ENCODE measurements around the gene POU6F1. TPM values are rescaled to one million over a fixed set of nuclear protein-coding genes. Genes with fewer than 3 reads are reported as not detected.

The POU6F1 gene
- total and polyA plus RNA-seq, 10 of the 15 experiments (the other 5 are each of a cell fraction or from before 2014, with no cell fraction given): 0.26 to 4.2 (median 1.2) TPM

DNA sequence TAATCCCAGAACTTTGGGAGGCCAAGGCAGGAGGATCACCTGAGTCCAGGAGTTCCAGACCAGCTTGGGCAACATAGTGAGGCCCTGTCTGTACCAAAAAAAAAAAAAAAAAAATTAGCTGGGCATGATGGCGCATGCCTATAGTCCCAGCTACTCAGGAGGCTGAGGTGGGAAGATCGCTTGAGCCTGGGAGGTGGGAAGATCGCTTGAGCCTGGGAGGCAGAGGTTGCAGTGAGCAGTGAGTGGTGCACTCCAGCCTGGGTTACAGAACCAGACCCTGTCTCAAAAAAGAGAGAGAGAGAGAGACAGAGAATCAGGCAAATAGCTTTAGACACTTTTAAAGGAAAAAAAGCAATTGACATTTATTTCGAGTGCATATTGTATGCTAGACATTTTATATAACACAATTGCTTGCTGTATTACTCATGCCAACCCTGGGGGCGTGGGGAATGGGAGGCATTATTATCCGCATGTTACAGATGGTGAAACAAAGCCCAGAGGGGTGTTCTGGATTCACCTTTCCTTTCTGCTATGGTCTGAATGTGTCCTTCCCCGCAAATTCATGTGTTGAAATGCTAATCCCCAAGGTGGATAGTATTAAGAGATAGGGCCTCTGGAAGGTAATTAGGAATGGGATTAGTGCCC is 9.7 kb downstream of the POU6F1 start:
- DNase-seq (ENCODE audit: low read depth, low spot score): no peak
- RAD21 ChIA-PET (ENCODE audit: unreplicated experiment): no interaction called here
- Histone ChIP-seq H3K36me3 (ENCODE audit: control insufficient read depth in 2 of 2, insufficient read depth in 2 of 2, low read length in 1 of 2) (no peaks in the 10 kb centered on the region), H3K9me3 (replicated peaks; ENCODE audit: control insufficient read depth, insufficient read depth, low read length) (no peaks in the 10 kb centered on the region), H3K4me3 (no peak overlapping the region), H4K20me1 (ENCODE audit: control insufficient read depth, insufficient read depth) (no peaks in the 10 kb centered on the region), H2AFZ (ENCODE audit: control insufficient read depth, low read depth, low read length) (no peak overlapping the region), H3K4me2 (ENCODE audit: control insufficient read depth, insufficient read depth) (no peak overlapping the region), H3K27me3 (replicated peaks in 1 of 2; ENCODE audit: control insufficient read depth in 2 of 2, insufficient read depth in 2 of 2, low read length in 1 of 2) (no peaks in the 10 kb centered on the region), H3K9ac (ENCODE audit: control insufficient read depth, insufficient read depth, low read length) (no peak overlapping the region), H3K4me1 (ENCODE audit: control insufficient read depth, insufficient read depth, low read length) (no peaks in the 10 kb centered on the region; the same call in 1 of the 2 replicates), H3K27ac (ENCODE audit: control insufficient read depth, insufficient read depth) (no peak overlapping the region), H3K79me2 (ENCODE audit: control insufficient read depth, insufficient read depth, low read length) (no peaks in the 10 kb centered on the region)
- ATAC-seq: no peak
- SMC1A ChIA-PET (ENCODE audit: uncharacterized antibody, unreplicated experiment): no interaction called here
- TF ChIP-seq EP300 (IDR thresholded peaks at IDR 0.05; ENCODE audit: borderline replicate concordance in 1 of 2, control insufficient read depth in 1 of 2, low read depth in 2 of 2, low read length in 2 of 2): no peak
- no peak for TF ChIP-seq IRF3 (IDR thresholded peaks at IDR 0.05)
- no peak for TF ChIP-seq ZNF207 (IDR thresholded peaks at IDR 0.05; ENCODE audit: borderline replicate concordance)
- TF ChIP-seq, protein P1, sequence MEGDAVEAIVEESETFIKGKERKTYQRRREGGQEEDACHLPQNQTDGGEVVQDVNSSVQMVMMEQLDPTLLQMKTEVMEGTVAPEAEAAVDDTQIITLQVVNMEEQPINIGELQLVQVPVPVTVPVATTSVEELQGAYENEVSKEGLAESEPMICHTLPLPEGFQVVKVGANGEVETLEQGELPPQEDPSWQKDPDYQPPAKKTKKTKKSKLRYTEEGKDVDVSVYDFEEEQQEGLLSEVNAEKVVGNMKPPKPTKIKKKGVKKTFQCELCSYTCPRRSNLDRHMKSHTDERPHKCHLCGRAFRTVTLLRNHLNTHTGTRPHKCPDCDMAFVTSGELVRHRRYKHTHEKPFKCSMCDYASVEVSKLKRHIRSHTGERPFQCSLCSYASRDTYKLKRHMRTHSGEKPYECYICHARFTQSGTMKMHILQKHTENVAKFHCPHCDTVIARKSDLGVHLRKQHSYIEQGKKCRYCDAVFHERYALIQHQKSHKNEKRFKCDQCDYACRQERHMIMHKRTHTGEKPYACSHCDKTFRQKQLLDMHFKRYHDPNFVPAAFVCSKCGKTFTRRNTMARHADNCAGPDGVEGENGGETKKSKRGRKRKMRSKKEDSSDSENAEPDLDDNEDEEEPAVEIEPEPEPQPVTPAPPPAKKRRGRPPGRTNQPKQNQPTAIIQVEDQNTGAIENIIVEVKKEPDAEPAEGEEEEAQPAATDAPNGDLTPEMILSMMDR (IDR thresholded peaks at IDR 0.05 in 2 of 3, conservative IDR thresholded peaks at IDR 0.05 in 1 of 3; ENCODE audit: control insufficient read depth in 2 of 3, extremely low read depth in 1 of 3, insufficient read depth in 1 of 3, low read depth in 3 of 3, low read length in 3 of 3): no peak
- TF ChIP-seq NRF1 (conservative IDR thresholded peaks at IDR 0.05; ENCODE audit: low read depth, low read length): no peak
- no peak for TF ChIP-seq CHD1 (IDR thresholded peaks at IDR 0.05; ENCODE audit: low read depth, low read length)
- no peak for TF ChIP-seq CREB1 (IDR thresholded peaks at IDR 0.05; ENCODE audit: low read depth)
- no peak for TF ChIP-seq PBX3 (IDR thresholded peaks at IDR 0.05; ENCODE audit: insufficient replicate concordance, low read depth, low read length)
- TF ChIP-seq BACH1 (IDR thresholded peaks at IDR 0.05; ENCODE audit: borderline replicate concordance): no peak
- no peak for TF ChIP-seq RFX5 (IDR thresholded peaks at IDR 0.05; ENCODE audit: low read depth, low read length)
- no peak for TF ChIP-seq BCL11A (IDR thresholded peaks at IDR 0.05; ENCODE audit: low read depth, low read length)
- no peak for TF ChIP-seq CBFB (IDR thresholded peaks at IDR 0.05; ENCODE audit: low read depth)
- CTCF ChIA-PET: no interaction called here
- intact Hi-C loops (cut with micrococcal nuclease; ENCODE audit: unreplicated experiment) (no loop called here), in situ Hi-C loops (cut with MboI) (no loop called here)
- BruUV-seq (replicated peaks): no TSS peak
- no peak for FAIRE-seq
- WGBS (ENCODE audit: insufficient coverage, insufficient replicate concordance, low lambda C conversion rate, missing lambda C conversion rate): 83% methylated on average over 7 of the region's 7 CpGs
- POLR2A ChIA-PET: interaction anchor here (0.6 to 0.7 kb wide), 2 partner anchors 12 to 81 kb away, joined by 3 to 7 read pairs; no protein-coding TSS in a partner anchor
